Brain microvascular endothelial cell (primary cell): ENCODE results near the gene SLC39A6.
"Not testable (repeated sequence)": the region's sequence is repeated elsewhere in the genome, so short reads cannot be mapped to it uniquely, and the experiment has no call there.

ENCODE experiments used
- DNase-seq: peaks from one replicate; pipeline ENCODE4 v3.0.0-alpha.2; 2020
- H3K27ac ChIP-seq: fragments of 250-450 bp; sonication (Bioruptor Pico); 2 replicates; pipeline ENCODE4 v1.5.1; 2020; ENCODE audit warnings: mild to moderate bottlenecking, moderate library complexity
- H3K27me3 ChIP-seq: fragments of 250-450 bp; sonication (Bioruptor Pico); replicated peaks from 2 replicates; pipeline ENCODE4 v1.5.1; 2020; ENCODE audit warnings: mild to moderate bottlenecking
- H3K36me3 ChIP-seq: fragments of 250-450 bp; sonication (Bioruptor Pico); replicated peaks from 2 replicates; pipeline ENCODE4 v1.5.1; 2020; ENCODE audit warnings: mild to moderate bottlenecking
- H3K4me3 ChIP-seq: 2 replicates; pipeline ENCODE4 v1.5.1; 2011; ENCODE audit warnings: low read depth, mild to moderate bottlenecking, control low read depth, low read length, moderate library complexity
- CTCF ChIP-seq: IDR thresholded peaks from 2 replicates; pipeline ENCODE4 v1.5.1; 2011; ENCODE audit warnings: low read depth, mild to moderate bottlenecking, moderate library complexity, low read length, control low read depth, inconsistent platforms; ENCODE audit errors: missing control alignments
- in situ Hi-C: cut with HindIII; loops from 2 replicates; pipeline ENCODE4 v1.10.0; 2017; ENCODE audit warnings: low sequenced_read_pairs, low pct_ligation_motif_present

SLC39A6 gene

GRCh38 chr18:36169938-36170337 lies 40.8 kb upstream of the SLC39A6 start:
- H3K27me3 ChIP-seq, result no peaks in the 10 kb centered on the region
- in situ Hi-C loops, result no loop called here
- no peak for TF ChIP-seq CTCF
- no peak overlapping the region for H3K4me3 ChIP-seq
- no peak overlapping the region for H3K27ac ChIP-seq
- DNase-seq, result no peak
- H3K36me3 ChIP-seq, result peaks cover 58% of the 10 kb centered on the region

GRCh38 chr18:36168296-36168695 lies 39.2 kb upstream of the SLC39A6 start:
- in situ Hi-C loops, H3K27me3 ChIP-seq: not testable (repeated sequence)
- peaks cover 56% of the 10 kb centered on the region for H3K36me3 ChIP-seq

GRCh38 chr18:36167692-36168218 lies 38.6 kb upstream of the SLC39A6 start:
- Histone ChIP-seq H3K36me3 (peaks cover 52% of the 10 kb centered on the region), H3K27ac (no peak overlapping the region), H3K27me3 (no peaks in the 10 kb centered on the region), H3K4me3 (no peak overlapping the region)
- no peak for DNase-seq
- TF ChIP-seq CTCF, result no peak
- in situ Hi-C loops, result no loop called here

More at GRCh38 chr18:36168296-36168695, 39.2 kb upstream of the SLC39A6 start:
- DNase-seq, H3K4me3 ChIP-seq, H3K27ac ChIP-seq: not testable (repeated sequence)

- no peak for DNase-seq
- in situ Hi-C loops, result no loop called here
- H3K36me3 ChIP-seq, result peaks cover 50% of the 10 kb centered on the region
- TF ChIP-seq CTCF, result no peak
- H3K4me3 ChIP-seq, result no peak overlapping the region
- H3K27me3 ChIP-seq, result no peaks in the 10 kb centered on the region
- no peak overlapping the region for H3K27ac ChIP-seq
Observed at GRCh38 chr18:36162981-36163380, 33.8 kb upstream of the SLC39A6 start.

- Histone ChIP-seq H3K27ac (no peak overlapping the region), H3K36me3 (peaks cover 46% of the 10 kb centered on the region), H3K27me3 (no peaks in the 10 kb centered on the region), H3K4me3 (no peak overlapping the region)
- in situ Hi-C loops, result no loop called here
- no peak for TF ChIP-seq CTCF
- no peak for DNase-seq
Observed at GRCh38 chr18:36160959-36161371, 31.8 kb upstream of the SLC39A6 start.

- peak; percentile 69 for DNase-seq
- in situ Hi-C loops, result no loop called here
- no peak for TF ChIP-seq CTCF
- Histone ChIP-seq H3K27ac (peak overlapping the region; percentile 78), H3K36me3 (peaks cover 45% of the 10 kb centered on the region), H3K4me3 (no peak overlapping the region), H3K27me3 (no peaks in the 10 kb centered on the region)
Observed at GRCh38 chr18:36158266-36158867, 29.2 kb upstream of the SLC39A6 start.
